Activated CD8-positive, alpha-beta T cell treated with anti-CD3 and anti-CD28 coated beads for 36 hours (primary cell): ENCODE data around the gene NOX1. TPM values are rescaled to one million over a fixed set of nuclear protein-coding genes. Genes with fewer than 3 reads are reported as not detected.
"Not testable (repeated sequence)": the region's sequence is repeated elsewhere in the genome, so short reads cannot be mapped to it uniquely, and the experiment has no call there.

Experiments used
- ATAC-seq: fragments of 200-7000 bp; cut with Tn5 transposase; one replicate; pipeline ENCODE4 v1.10.0; 2021; ENCODE audit warnings: mild to moderate bottlenecking, moderate library complexity
- CTCF ChIA-PET: fragments of 350-600 bp; sonication (Branson Sonifier 250); formaldehyde crosslinking; loops from one replicate; lab custom pipeline; 2021; ENCODE audit warnings: antibody characterized with exemption; lab: Charles Lee
- POLR2A ChIA-PET: fragments of 350-600 bp; sonication (Branson Sonifier 250); formaldehyde crosslinking; loops from one replicate; lab custom pipeline; 2021; ENCODE audit warnings: antibody characterized with exemption; lab: Charles Lee
- DNase-seq: peaks from one replicate; pipeline ENCODE4 v3.0.0-alpha.2; 2020
- H3K27ac Mint-ChIP-seq: one replicate; pipeline ENCODE4 v1.8.0; 2021; ENCODE audit warnings: mild to moderate bottlenecking, mixed read lengths
- H3K27me3 Mint-ChIP-seq: one replicate; pipeline ENCODE4 v1.8.0; 2021; ENCODE audit warnings: mixed read lengths
- H3K36me3 Mint-ChIP-seq: one replicate; pipeline ENCODE4 v1.8.0; 2021; ENCODE audit warnings: low read depth, mixed read lengths
- H3K4me1 Mint-ChIP-seq: one replicate; pipeline ENCODE4 v1.8.0; 2021; ENCODE audit warnings: low read depth, mixed read lengths
- H3K4me3 Mint-ChIP-seq: one replicate; pipeline ENCODE4 v1.8.0; 2021; ENCODE audit warnings: mild to moderate bottlenecking, moderate library complexity, mixed read lengths
- H3K9me3 Mint-ChIP-seq: one replicate; pipeline ENCODE4 v1.8.0; 2021; ENCODE audit warnings: mixed read lengths
- CTCF ChIP-seq: fragments of 200-600 bp; IDR thresholded peaks from one replicate; pipeline ENCODE4 v1.8.0; 2022; ENCODE audit warnings: antibody characterized with exemption, mild to moderate bottlenecking
- intact Hi-C: fragments of 100-400 bp; cut with micrococcal nuclease; formaldehyde crosslinking; loops from one replicate; pipeline ENCODE4 v1.10.0; 2022
- total RNA-seq, 2 experiments: library from RNA; stranded (reverse); gene quantifications; one replicate each; pipeline ENCODE4 v1.2.3, GENCODE V29; 2021

The NOX1 gene
- total RNA-seq, 2 experiments from 2014 or later = not detected

GRCh38 chrX:100812216-100813158, 61.7 kb downstream of the NOX1 start:
- TF ChIP-seq CTCF = no peak
- no peak for ATAC-seq
- CTCF ChIA-PET = no interaction called here

GRCh38 chrX:100808265-100808664, 65.9 kb downstream of the NOX1 start:
- CTCF ChIA-PET, H3K36me3 Mint-ChIP-seq, DNase-seq, H3K4me3 Mint-ChIP-seq, H3K4me1 Mint-ChIP-seq, POLR2A ChIA-PET, ATAC-seq, H3K9me3 Mint-ChIP-seq, intact Hi-C loops, H3K27ac Mint-ChIP-seq: not testable (repeated sequence)
- peaks cover 12% of the 10 kb centered on the region for H3K27me3 Mint-ChIP-seq

More at GRCh38 chrX:100812216-100813158, 61.7 kb downstream of the NOX1 start:
- Mint-ChIP-seq H3K36me3 (no peaks in the 10 kb centered on the region), H3K27ac (no peak overlapping the region), H3K27me3 (peaks cover 22% of the 10 kb centered on the region), H3K4me3 (no peak overlapping the region), H3K4me1 (no peaks in the 10 kb centered on the region), H3K9me3 (no peaks in the 10 kb centered on the region)
- POLR2A ChIA-PET = no interaction called here
- intact Hi-C loops = no loop called here
- DNase-seq = no peak

GRCh38 chrX:100804780-100805179, 69.4 kb downstream of the NOX1 start:
- no peak for TF ChIP-seq CTCF
- Mint-ChIP-seq H3K9me3 (peaks cover 3% of the 10 kb centered on the region), H3K27me3 (peaks cover 9% of the 10 kb centered on the region), H3K4me1 (no peaks in the 10 kb centered on the region), H3K36me3 (no peaks in the 10 kb centered on the region), H3K4me3 (no peak overlapping the region), H3K27ac (no peak overlapping the region)
- ATAC-seq (no peak), DNase-seq (no peak)
- ChIA-PET POLR2A (no interaction called here), CTCF (no interaction called here)
- intact Hi-C loops = no loop called here

GRCh38 chrX:100802843-100803242, 71.3 kb downstream of the NOX1 start:
- ChIA-PET CTCF (no interaction called here), POLR2A (no interaction called here)
- peaks cover 4% of the 10 kb centered on the region for H3K27me3 Mint-ChIP-seq
- no peak for DNase-seq
- intact Hi-C loops = no loop called here
- no peak overlapping the region for H3K4me3 Mint-ChIP-seq
- no peaks in the 10 kb centered on the region for H3K4me1 Mint-ChIP-seq
- H3K36me3 Mint-ChIP-seq = no peaks in the 10 kb centered on the region
- H3K9me3 Mint-ChIP-seq = peaks cover 3% of the 10 kb centered on the region
- no peak for TF ChIP-seq CTCF
- no peak for ATAC-seq
- H3K27ac Mint-ChIP-seq = no peak overlapping the region

GRCh38 chrX:100798484-100799214, 75.5 kb downstream of the NOX1 start:
- H3K9me3 Mint-ChIP-seq = no peaks in the 10 kb centered on the region
- POLR2A ChIA-PET = no interaction called here
- intact Hi-C loops = no loop called here
- ATAC-seq = no peak
- no peak overlapping the region for H3K4me3 Mint-ChIP-seq
- H3K27me3 Mint-ChIP-seq = peaks cover 4% of the 10 kb centered on the region
- no peak overlapping the region for H3K27ac Mint-ChIP-seq
- H3K36me3 Mint-ChIP-seq = no peaks in the 10 kb centered on the region
- no peaks in the 10 kb centered on the region for H3K4me1 Mint-ChIP-seq
- DNase-seq = no peak
- TF ChIP-seq CTCF = no peak
- CTCF ChIA-PET = no interaction called here
